ELF-1 (cell line): Measurements from ENCODE around the gene BCL11A.

Experiments
- DNase-seq: peaks from one replicate; pipeline ENCODE4 v3.0.0-alpha.2; 2016; ENCODE audit warnings: low read depth, low spot score

Gene BCL11A

GRCh38 chr2:60527762-60528161, 25.7 kb downstream of the BCL11A start:
- no peak for DNase-seq

DNA sequence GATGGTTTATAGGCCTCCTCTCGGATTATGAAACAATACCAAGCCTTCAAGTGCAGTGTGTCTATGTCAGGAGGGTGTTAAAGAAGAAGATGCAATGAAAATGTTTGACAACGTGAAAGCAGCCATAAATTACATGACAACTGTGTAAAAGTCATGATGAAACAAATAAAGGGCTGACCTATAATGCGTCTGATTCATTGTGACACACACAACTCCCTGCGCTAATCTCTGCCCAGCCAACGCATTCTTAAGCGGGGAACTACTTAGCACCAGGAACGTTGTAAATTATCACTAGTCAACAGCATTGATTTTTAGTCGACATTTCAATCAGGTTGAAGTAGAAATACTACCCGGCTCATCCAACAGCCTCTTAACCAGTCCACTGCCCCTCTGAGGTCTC, 26.8 kb downstream of the BCL11A start:
- DNase-seq, result no peak

- no peak for DNase-seq
Observed at GRCh38 chr2:60525899-60526298, 27.6 kb downstream of the BCL11A start.

- DNase-seq, result no peak
Observed at GRCh38 chr2:60524874-60525273, 28.6 kb downstream of the BCL11A start.

- DNase-seq, result no peak
Observed at GRCh38 chr2:60523963-60524362, 29.5 kb downstream of the BCL11A start.

GRCh38 chr2:60522462-60522861, 31.0 kb downstream of the BCL11A start:
- no peak for DNase-seq

DNA sequence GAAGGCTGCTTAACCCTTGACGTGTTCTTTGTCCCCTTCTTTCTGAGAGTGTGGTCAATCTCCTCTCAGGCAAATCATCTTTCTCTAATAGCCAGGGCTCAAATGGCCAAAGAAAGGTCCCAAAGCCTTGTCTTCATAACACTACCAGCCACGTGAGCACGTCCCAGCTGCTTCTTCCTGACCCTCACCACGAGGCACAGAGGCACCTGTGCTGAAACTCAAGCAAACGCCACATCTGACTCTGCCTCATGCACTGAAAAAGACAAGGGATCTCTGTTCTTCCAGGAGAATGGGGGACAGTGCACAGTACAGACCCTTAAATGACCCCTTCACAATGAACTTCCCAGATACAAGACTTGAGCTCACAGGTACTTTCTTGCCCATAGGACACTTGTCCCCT, 31.8 kb downstream of the BCL11A start:
- DNase-seq, result no peak

DNA sequence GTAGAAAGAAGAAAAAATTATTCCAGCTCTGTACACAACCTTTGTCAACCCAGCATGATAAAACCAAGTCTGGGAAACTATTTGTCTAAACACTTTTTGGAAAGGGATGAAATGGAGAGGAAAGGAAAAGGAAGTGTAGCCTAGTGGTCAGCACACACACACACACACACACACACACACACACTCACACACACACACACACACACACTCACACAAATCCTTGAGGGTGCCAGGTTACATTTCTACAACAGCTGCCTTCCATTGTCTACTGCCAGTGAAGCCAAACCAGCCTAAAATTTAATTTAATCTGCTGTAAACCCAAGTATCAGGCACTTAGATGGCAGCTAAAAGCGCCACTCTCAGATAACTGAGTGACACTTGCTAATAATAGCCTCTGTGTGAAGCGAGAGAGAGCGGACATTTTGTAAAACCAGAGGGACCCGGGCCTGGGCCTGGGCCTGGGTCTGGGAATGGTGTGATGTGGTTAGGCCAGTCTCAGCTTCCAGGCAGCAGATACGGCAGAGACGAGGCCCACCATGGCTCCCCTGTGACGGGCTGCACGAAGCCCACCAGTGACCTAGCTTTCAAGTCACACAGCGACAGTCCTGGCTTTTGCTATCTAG, 32.4 kb downstream of the BCL11A start:
- no peak for DNase-seq

- DNase-seq, result no peak
Observed at GRCh38 chr2:60520151-60520876, 33.1 kb downstream of the BCL11A start.

DNA sequence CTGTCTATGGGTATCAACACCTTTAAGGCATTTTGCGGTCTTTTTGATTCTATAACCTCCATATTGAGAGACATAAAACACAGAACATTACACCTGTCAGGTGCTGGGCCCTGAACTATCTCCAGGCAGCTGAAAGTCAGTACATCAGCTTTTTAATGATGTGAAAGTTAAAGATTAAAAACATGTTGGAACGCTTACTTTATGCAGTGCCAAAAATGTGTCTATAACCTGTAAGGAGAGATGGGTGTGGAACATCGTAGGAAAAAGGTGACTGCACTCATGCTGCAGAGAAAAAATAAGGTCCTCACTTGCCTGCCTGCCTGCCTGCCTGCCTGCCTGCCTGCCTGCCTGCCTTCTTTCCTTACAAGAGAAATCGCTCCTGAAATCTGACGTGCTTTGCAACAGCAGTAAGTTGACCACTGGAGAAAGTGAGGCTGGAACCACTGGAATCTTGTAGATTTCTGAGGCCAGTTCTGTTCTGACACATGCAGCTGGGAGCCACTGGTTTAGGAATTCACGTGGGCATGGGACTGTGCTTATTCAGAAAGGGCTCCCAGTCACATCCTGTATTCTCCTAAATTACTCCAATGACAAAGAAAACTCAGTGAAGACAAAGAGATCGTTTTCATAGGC, 34.1 kb downstream of the BCL11A start:
- no peak for DNase-seq

DNA sequence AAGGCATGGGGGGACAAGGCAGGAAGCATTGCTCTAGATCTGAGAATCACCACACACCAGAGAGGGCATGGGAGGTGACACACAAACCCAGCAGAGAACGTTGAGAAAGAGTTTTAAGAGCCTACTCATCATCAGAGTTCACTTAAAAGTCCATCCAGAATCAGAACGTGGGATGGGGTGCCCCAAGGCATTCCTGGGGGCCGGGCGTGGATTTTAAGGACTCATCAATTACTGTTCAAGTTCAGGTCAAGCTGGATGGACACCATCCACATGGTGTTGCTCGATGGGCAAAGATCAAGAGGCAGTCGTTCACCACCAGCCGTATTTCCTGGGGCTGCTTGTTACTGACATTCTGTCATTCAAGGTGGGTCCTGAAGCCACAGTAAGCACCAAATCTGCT, 34.9 kb downstream of the BCL11A start:
- DNase-seq, result no peak

DNA sequence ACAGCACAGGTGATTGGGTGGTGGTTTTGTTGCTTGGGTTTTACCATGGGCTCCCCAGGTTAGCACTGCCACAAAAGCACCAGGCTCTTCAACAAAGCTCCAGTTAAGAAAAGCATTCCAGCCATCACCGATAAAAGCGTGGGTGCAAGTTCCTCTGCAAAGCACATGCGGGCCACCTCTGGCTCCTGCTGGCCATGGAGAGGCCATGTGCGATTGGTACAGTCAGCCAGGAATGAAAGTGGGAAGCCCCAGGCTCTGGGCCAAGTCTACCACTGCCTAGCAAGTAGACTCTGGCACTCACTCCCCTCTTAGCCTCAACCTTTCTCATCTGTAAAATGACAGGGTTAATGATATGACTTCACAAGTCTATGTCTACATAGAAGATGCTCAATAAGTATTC, 36.0 kb downstream of the BCL11A start:
- no peak for DNase-seq

GRCh38 chr2:60516826-60517225, 36.6 kb downstream of the BCL11A start:
- no peak for DNase-seq

GRCh38 chr2:60516383-60516811, 37.1 kb downstream of the BCL11A start:
- DNase-seq, result no peak

DNA sequence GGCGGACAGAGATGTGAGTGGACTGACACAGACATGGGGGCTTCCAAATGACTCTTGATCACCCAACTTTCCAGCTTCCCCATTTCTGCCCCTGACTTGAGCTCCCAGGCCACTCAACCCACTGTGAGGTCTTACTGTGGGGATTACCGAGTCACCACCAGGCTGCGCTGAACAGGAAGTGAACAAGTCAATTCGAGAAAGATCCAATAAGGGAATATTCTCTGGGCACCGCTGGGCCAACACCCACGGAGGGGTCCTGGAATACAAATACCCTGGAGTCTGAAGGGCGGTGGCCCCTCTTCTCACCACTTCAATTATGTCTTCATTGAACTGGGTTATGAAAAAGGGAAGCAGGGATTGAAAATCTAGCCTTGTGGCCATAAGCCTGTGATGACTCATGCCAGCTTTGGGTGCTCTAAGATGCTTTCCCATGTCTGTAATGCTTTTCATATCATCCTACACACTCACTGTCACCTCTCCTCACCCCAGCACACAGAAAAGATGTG, 37.7 kb downstream of the BCL11A start:
- DNase-seq, result no peak

- DNase-seq, result no peak
Observed at GRCh38 chr2:60513996-60514395, 39.5 kb downstream of the BCL11A start.

DNA sequence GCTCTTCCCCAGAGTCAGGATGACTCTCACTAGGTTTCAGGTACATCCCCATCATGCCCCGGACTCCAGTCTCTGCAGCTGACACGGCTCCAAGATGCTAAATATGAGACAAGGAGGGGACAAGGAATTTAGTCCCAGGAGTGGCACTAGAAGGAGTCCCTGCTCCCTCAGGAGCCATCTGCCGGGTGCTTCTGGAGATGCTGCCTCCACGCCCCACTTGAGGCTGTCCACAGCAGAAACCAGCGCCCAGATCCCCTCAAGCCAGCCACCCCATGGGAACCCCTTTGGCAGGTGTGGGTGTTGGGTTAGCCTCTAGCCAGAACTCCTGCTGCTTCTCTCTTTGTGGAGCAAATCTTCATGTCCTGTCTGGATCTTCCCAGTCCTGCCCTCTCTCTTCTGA, 40.3 kb downstream of the BCL11A start:
- DNase-seq, result no peak

GRCh38 chr2:60512641-60513040, 40.8 kb downstream of the BCL11A start:
- no peak for DNase-seq

GRCh38 chr2:60512062-60512622, 41.3 kb downstream of the BCL11A start:
- no peak for DNase-seq

- no peak for DNase-seq
Observed at GRCh38 chr2:60510713-60511112, 42.7 kb downstream of the BCL11A start.

DNA sequence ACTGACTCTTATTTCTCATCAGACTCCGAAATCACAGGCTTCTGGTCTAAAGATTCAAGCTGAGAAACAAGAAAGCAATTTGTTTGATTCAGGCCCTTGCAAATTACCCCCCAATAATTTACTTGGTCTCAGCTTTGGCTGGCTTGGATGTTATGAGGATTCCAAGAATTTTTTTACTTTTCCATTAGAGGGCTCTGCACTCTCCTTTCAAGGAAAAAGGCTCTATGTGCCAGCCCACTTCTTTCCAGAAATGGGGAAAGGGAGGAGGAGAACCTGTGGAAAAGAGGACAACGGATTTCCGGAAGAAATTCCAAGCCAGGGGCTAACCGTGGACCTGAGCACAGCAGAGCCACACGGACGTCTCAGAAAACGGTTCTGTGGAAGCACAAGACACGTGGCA, 44.4 kb downstream of the BCL11A start:
- no peak for DNase-seq

- DNase-seq, result peak; percentile 23
Observed at GRCh38 chr2:60508339-60508917, 45.0 kb downstream of the BCL11A start.
